Activated B cell treated with CpG ODN at 0.5 μM for 24 hours (primary cell): Measurements from ENCODE around the gene PRPF31. TPM values are rescaled to one million over a fixed set of nuclear protein-coding genes. Genes with fewer than 3 reads are reported as not detected.
A peak's percentile ranks its signal among the peaks of the same experiment; 100 is the strongest.

ENCODE experiments used
- ATAC-seq: fragments of 200-7000 bp; cut with Tn5 transposase; one replicate; pipeline ENCODE4 v1.10.0; 2021; ENCODE audit warnings: low read depth, mild to moderate bottlenecking, moderate library complexity
- CTCF ChIA-PET: fragments of 350-600 bp; sonication (Branson Sonifier 250); formaldehyde crosslinking; loops from one replicate; lab custom pipeline; 2021; ENCODE audit warnings: antibody characterized with exemption; lab: Charles Lee
- POLR2A ChIA-PET: fragments of 350-600 bp; sonication (Branson Sonifier 250); formaldehyde crosslinking; loops from one replicate; lab custom pipeline; 2021; ENCODE audit warnings: antibody characterized with exemption; lab: Charles Lee
- DNase-seq: peaks from one replicate; pipeline ENCODE4 v3.0.0; 2022
- H3K27ac Mint-ChIP-seq: one replicate; pipeline ENCODE4 v1.8.0; 2020; ENCODE audit warnings: mixed read lengths
- H3K27me3 Mint-ChIP-seq: one replicate; pipeline ENCODE4 v1.8.0; 2021; ENCODE audit warnings: mixed read lengths
- H3K36me3 Mint-ChIP-seq: one replicate; pipeline ENCODE4 v1.8.0; 2021; ENCODE audit warnings: low read depth, mixed read lengths
- H3K4me1 Mint-ChIP-seq: one replicate; pipeline ENCODE4 v1.8.0; 2021; ENCODE audit warnings: mixed read lengths
- H3K4me3 Mint-ChIP-seq: one replicate; pipeline ENCODE4 v1.8.0; 2020; ENCODE audit warnings: mild to moderate bottlenecking, mixed read lengths
- H3K9me3 Mint-ChIP-seq: one replicate; pipeline ENCODE4 v1.8.0; 2020; ENCODE audit warnings: mixed read lengths
- CTCF ChIP-seq: fragments of 200-600 bp; IDR thresholded peaks from one replicate; pipeline ENCODE4 v1.8.0; 2022; ENCODE audit warnings: antibody characterized with exemption, mild to moderate bottlenecking
- intact Hi-C: fragments of 100-400 bp; cut with micrococcal nuclease; formaldehyde crosslinking; loops from one replicate; pipeline ENCODE4 v1.15.1; 2024
- total RNA-seq: library from RNA; stranded (reverse); gene quantifications from 2 replicates; pipeline ENCODE4 v1.2.3, GENCODE V29; 2022

PRPF31 gene
- total RNA-seq, 1 donor from 2014 or later: 78.9 TPM

- intact Hi-C loops: no loop called here
- Mint-ChIP-seq H3K36me3 (peaks cover 81% of the 10 kb centered on the region), H3K27ac (peak overlapping the region; percentile 65), H3K4me3 (no peak overlapping the region), H3K9me3 (no peaks in the 10 kb centered on the region), H3K27me3 (no peaks in the 10 kb centered on the region), H3K4me1 (peaks cover 19% of the 10 kb centered on the region)
- no peak for ATAC-seq
- CTCF ChIA-PET: no interaction called here
- DNase-seq: no peak
- no peak for TF ChIP-seq CTCF
- POLR2A ChIA-PET: interaction anchor here (0.5 kb wide), 1 partner anchor 93 kb away, joined by 3 read pairs; no protein-coding TSS in a partner anchor
These were observed 39.2 kb downstream of the PRPF31 start for GRCh38 chr19:54154603-54155345.

DNA sequence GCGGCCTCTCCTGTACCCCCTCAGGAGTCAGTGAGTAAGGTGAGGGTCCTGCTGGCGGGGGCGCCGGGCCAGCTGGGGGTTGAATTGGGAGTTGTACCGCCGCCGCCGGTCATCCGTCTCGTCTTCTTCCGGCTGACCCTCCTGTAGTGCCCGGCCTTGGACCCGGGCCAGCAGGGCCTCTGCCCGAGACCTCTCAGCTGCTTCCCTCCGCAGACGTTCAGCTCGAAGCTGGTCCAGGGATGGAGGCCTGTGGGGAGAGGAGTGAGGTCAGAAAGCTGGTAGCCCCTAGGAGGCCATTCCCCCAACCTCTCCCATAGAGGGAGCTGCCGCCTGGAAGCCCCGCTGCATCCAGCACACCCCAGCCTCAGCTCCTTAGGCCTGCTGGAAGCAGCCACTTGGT, 40.1 kb downstream of the PRPF31 start:
- H3K27ac Mint-ChIP-seq: no peak overlapping the region

DNA sequence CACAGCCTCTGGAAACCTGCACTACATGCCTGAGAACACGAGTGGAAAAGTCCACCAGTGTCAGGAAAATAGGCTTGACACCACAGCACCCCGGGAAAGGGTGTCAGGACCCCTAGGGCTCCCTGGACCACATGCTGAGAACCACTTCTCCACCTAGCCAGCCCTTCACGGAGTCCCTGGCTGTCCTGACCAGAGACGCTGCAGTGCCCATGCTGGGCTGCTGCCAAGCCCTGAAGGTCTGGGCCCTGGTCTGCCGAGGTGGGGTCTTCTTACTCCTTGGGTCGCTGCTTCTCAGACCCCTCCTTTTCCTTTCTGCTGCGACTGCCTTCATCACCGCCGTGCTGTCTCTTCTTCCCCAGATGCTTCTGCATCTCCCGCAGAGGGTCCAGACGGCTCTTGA, 40.9 kb downstream of the PRPF31 start:
- peaks cover 67% of the 10 kb centered on the region for H3K36me3 Mint-ChIP-seq
- no peak for ATAC-seq
- no peak overlapping the region for H3K4me3 Mint-ChIP-seq
- peaks cover 34% of the 10 kb centered on the region for H3K4me1 Mint-ChIP-seq
- DNase-seq: no peak
- H3K27ac Mint-ChIP-seq: no peak overlapping the region
- POLR2A ChIA-PET: interaction anchor here (4.7 kb wide), 1 partner anchor 19 kb away, joined by 69 read pairs; the partner anchor contains the start of gene CNOT3
- no peaks in the 10 kb centered on the region for H3K9me3 Mint-ChIP-seq
- no peaks in the 10 kb centered on the region for H3K27me3 Mint-ChIP-seq
- intact Hi-C loops: no loop called here
- CTCF ChIA-PET: no interaction called here
- no peak for TF ChIP-seq CTCF

More for the DNA sequence above, 40.1 kb downstream of the PRPF31 start:
- no peak for DNase-seq
- H3K27me3 Mint-ChIP-seq: no peaks in the 10 kb centered on the region
- ChIA-PET CTCF (no interaction called here), POLR2A (interaction anchor here (4.7 kb wide), 1 partner anchor 18 kb away, joined by 69 read pairs; the partner anchor contains the start of gene CNOT3)
- no peak for ATAC-seq
- no peaks in the 10 kb centered on the region for H3K9me3 Mint-ChIP-seq
- intact Hi-C loops: no loop called here
- no peak overlapping the region for H3K4me3 Mint-ChIP-seq
- TF ChIP-seq CTCF: no peak
- peaks cover 74% of the 10 kb centered on the region for H3K36me3 Mint-ChIP-seq
- H3K4me1 Mint-ChIP-seq: peaks cover 28% of the 10 kb centered on the region

GRCh38 chr19:54156953-54157352, 41.4 kb downstream of the PRPF31 start:
- Mint-ChIP-seq H3K4me3 (no peak overlapping the region), H3K36me3 (peaks cover 62% of the 10 kb centered on the region), H3K9me3 (no peaks in the 10 kb centered on the region), H3K4me1 (peaks cover 37% of the 10 kb centered on the region), H3K27me3 (no peaks in the 10 kb centered on the region), H3K27ac (no peak overlapping the region)
- no peak for TF ChIP-seq CTCF
- POLR2A ChIA-PET: interaction anchor here (1.0 to 4.7 kb wide), 2 partner anchors 15 to 19 kb away, joined by 3 to 69 read pairs; partner anchors contain the start of gene CNOT3
- ATAC-seq (no peak), DNase-seq (no peak)
- intact Hi-C loops: no loop called here
- CTCF ChIA-PET: no interaction called here

- peak overlapping the region; percentile 99 for H3K27ac Mint-ChIP-seq
- ChIA-PET POLR2A (interaction anchor here (0.6 to 4.7 kb wide), 16 partner anchors 15 to 1004 kb away, joined by 3 to 69 read pairs (median 5); partner anchors contain the start of genes CNOT3, LENG8, MBOAT7 and NDUFA3), CTCF (interaction anchor here (0.8 to 1.5 kb wide), 7 partner anchors 9 to 232 kb away, joined by 3 to 4 read pairs (median 3); no protein-coding TSS in a partner anchor)
- peaks cover 2% of the 10 kb centered on the region for H3K27me3 Mint-ChIP-seq
- DNase-seq: no peak
- ATAC-seq: no peak
- peak overlapping the region; percentile 100 for H3K4me3 Mint-ChIP-seq
- intact Hi-C loops: loop anchor here (1.0 to 2.0 kb wide), 4 partner anchors 22 to 56 kb away; partner anchors contain the start of genes CNOT3, NDUFA3, PRPF31 and TFPT
- peaks cover 46% of the 10 kb centered on the region for H3K4me1 Mint-ChIP-seq
- peaks cover 46% of the 10 kb centered on the region for H3K36me3 Mint-ChIP-seq
- H3K9me3 Mint-ChIP-seq: no peaks in the 10 kb centered on the region
- no peak for TF ChIP-seq CTCF
These were observed 43.3 kb downstream of the PRPF31 start for GRCh38 chr19:54158812-54159351.
